Adrenal gland (tissue), 5 donors: ENCODE data around the gene IL1RAPL2.

ENCODE experiments used
- POLR2A ChIP-seq, 2 donors: fragments of 450-650 bp; IDR thresholded peaks; one replicate each; pipeline ENCODE4 v1.6.1; 2017; ENCODE audit warnings: antibody characterized with exemption in 2 of 2, mild to moderate bottlenecking in 2 of 2, moderate library complexity in 1 of 2
- TF ChIP-seq, protein P1 (sequence below), 6 experiments: fragments of 450-650 bp in 4 of 6; fragments of 200-600 bp in 2 of 6; sonication (generic) in 1 of 6; IDR thresholded peaks; 1 replicate in 5 of 6; 2 replicates in 1 of 6; pipeline versions ENCODE4 v1.5.1 to v1.8.0; 2016 to 2021; ENCODE audit warnings: antibody characterized with exemption in 6 of 6, mild to moderate bottlenecking in 2 of 6, moderate library complexity in 1 of 6
- donor health status: DM: no; HTN: no; CAD: no.

DNA sequence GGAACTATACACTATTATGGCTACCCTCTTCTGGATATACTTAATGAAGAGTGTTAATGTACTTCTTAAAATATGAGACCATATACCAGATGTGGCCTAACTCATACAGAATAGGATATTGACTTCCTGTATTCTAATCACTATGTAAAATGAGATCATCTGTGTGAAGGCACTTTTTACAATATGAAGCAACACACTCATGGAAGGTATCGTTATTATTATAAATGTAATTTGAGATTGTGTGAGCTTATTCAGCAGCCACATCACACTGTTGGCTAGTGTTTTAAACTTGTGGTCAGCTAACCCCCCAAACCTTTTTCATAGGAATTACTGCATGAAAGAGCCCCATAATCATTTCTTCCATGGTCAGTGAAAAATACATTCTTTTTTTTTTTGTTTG, 936.3 kb downstream of the IL1RAPL2 start:
- TF ChIP-seq, protein P1, sequence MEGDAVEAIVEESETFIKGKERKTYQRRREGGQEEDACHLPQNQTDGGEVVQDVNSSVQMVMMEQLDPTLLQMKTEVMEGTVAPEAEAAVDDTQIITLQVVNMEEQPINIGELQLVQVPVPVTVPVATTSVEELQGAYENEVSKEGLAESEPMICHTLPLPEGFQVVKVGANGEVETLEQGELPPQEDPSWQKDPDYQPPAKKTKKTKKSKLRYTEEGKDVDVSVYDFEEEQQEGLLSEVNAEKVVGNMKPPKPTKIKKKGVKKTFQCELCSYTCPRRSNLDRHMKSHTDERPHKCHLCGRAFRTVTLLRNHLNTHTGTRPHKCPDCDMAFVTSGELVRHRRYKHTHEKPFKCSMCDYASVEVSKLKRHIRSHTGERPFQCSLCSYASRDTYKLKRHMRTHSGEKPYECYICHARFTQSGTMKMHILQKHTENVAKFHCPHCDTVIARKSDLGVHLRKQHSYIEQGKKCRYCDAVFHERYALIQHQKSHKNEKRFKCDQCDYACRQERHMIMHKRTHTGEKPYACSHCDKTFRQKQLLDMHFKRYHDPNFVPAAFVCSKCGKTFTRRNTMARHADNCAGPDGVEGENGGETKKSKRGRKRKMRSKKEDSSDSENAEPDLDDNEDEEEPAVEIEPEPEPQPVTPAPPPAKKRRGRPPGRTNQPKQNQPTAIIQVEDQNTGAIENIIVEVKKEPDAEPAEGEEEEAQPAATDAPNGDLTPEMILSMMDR (IDR thresholded peaks at IDR 0.05), result no peak
- TF ChIP-seq POLR2A (IDR thresholded peaks at IDR 0.05), result no peak
